HG03354 (cell line): ENCODE data around the gene MIXL1.
A peak's percentile ranks its signal among the peaks of the same experiment; 100 is the strongest.
"Not testable (repeated sequence)": the region's sequence is repeated elsewhere in the genome, so short reads cannot be mapped to it uniquely, and the experiment has no call there.

ENCODE experiments used
- ATAC-seq: cut with Tn5 transposase; IDR thresholded peaks from one replicate; pipeline ENCODE4 v1.9.1; 2021; ENCODE audit warnings: mild to moderate bottlenecking; ENCODE audit not compliant: unreplicated experiment, poor library complexity, severe bottlenecking

The MIXL1 gene

GRCh38 chr1:226211181-226211821 lies 12.2 kb upstream of the MIXL1 start:
- ATAC-seq: no peak

GRCh38 chr1:226212545-226212944 lies 10.9 kb upstream of the MIXL1 start:
- no peak for ATAC-seq

DNA sequence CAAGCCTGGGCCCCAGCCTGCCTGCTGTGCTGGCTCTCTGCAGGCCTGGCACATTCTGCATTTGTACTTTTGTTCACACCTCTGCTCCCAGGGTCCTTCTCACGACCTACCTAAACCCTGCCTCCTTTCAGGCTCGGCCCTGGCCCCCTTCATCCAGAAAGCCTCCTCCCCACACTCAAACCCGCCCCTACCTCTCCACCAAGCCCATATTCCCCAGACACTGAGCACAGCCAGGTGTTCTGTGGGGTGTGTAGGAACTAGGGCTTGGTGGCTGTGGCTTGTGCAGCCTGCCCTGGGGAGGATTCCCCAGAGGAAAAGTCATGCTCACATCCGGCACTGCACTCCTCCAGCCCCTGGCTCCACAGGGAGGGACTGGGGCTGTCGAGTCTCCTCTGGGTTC lies 8.2 kb upstream of the MIXL1 start:
- ATAC-seq: no peak

DNA sequence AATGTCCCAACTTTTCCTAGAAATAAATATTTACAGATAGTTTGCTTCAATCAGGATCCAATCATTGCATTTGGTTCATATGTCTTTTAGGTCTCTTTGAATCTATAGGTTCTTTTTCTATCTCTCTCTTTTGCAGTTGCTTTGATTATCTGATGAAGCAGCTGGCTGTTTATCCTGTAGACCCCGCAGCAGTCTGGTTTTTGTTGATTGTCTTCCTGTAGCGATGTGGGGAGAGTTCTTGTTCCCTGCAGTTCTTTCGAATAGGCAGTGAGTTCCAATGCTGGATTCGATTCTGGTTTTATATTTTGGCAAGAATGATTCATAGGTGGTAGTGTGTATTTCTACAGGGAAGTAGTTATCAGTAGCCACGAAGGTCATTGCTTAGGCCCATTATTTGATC lies 7.4 kb upstream of the MIXL1 start:
- no peak for ATAC-seq

DNA sequence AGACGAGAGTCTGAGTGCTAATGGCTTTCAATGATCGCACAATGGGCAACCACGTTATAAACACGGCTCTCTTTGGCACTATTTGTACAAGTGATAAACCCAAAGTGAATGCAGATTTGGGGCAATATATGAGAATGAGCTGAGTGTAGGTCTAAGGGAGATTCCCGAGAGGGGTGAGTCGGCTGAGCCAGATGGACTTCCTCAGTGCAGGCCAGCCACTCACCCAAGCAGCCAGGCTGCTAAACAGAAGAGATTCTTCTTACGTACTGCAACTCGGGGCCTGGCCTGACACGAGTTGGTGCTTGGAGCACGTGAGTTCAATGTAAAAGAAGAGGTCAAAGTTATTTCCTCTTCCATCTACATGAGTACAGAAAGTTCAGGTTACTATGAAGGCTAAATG lies 6.2 kb upstream of the MIXL1 start:
- ATAC-seq: no peak

DNA sequence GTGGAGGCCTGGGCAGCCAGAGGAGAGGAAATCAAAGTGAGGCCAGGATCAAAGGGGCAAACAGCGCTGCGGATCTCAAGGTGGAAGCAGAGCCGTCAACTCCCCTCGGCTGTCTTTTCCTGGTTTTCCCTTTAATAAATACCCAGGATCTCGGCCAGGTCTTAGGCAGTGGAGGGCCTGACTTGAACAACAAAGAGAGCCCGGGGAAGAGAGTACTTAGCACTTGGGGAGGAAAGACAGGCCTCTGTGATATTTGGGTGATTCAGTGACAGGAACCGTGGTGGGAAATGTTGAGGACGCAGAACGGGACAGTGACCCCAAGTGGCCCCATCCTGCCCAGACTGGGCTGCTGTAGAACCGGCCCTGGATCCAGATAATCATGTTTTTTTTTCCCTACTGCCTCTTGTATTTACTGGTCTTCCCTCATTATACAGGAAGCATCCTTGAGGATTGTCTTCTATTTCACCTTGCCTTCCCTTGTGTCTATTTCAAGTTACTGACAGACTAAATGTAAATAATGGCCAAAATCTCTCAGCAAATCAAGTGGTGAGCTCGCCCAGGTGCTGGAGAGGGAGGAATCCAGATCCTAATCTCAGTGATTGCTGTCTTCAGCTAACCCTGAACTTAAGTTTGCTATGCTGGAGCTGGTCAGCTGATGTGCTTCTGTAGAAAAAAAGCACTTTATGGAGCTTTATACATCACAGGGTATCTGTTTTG lies 2.8 kb upstream of the MIXL1 start:
- ATAC-seq: no peak

GRCh38 chr1:226222686-226223085 lies 778 bp upstream of the MIXL1 start:
- ATAC-seq: no peak

GRCh38 chr1:226223786-226224244 lies 351 bp downstream of the MIXL1 start:
- ATAC-seq: peak; percentile 72

- ATAC-seq: no peak
These were observed 3.1 kb downstream of the MIXL1 start for GRCh38 chr1:226226601-226227000.

DNA sequence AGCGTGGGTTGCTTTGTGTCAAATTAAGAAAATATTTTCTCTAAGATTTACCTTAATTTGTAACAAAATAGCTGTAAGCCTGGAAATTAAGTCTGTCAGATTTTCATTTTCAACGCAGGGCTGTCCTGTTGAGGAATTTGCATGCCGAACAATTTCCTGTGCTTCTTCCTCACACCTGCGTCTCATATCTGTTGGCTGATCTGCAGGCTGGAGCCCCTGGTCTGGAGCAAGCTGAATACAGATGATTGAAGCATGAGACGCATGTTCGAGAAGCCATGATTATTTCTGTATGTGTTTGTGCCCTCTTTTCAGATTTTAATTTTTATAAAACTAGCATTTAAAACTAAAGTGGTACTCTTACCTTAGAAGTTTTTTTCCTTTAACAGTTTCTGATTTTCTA lies 9.8 kb downstream of the MIXL1 start:
- peak; percentile 84 for ATAC-seq

DNA sequence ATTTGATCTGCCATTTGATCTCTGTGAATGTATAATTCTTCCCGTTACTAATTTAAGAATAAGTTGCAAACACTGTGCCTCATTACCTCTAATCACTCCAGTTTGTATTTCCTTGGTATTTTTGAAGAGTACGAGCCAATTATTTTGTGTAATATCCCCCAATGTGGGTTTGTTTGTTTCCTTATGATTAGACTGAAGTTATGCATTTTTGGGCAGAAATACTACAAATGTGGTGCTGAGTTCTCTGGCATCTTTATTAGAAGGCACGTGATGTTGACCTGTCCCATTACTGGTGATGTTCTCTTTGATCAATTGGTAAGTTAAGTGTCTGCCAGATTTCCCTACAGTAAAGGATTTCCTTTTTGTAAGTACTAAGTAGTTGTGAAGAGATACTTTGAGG lies 10.3 kb downstream of the MIXL1 start:
- no peak for ATAC-seq

- ATAC-seq: no peak
These were observed 13.4 kb downstream of the MIXL1 start for GRCh38 chr1:226236826-226237225.

DNA sequence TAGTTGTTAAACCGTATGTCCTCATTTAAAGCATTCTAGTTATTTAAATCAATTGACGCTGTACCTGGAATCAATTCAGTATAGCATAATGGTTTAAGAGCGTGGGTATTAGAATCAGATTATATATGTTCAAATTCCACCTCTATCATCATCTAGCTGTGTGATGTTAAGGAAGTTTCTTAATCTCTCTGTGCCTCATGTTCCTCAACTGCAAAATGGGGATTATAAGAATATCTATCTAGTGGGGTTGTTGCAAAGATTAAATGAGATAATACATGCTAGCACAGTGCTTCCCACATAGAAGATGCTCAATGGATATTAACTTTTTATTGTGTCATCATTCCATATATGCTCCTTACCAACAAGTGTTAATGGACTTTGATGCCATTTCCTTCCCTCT lies 16.0 kb downstream of the MIXL1 start:
- no peak for ATAC-seq

DNA sequence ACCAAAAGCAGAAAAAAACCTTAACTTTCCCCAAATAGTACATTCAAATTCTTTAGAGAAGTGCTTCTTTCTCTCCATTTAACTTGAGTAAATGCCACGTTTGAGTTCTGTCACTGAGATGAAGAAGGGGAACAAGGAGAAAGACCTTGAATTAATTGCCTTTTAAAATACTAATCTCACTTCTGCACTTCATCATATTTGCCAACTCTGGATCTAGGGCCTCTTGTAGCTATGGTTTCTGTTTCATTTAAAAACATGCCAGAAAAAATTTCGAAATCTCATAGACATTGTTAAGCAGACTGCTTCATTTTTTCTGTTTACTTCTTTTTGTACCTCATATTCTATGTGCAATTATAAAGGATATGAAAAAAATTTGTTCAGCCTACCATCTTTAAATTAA lies 24.6 kb downstream of the MIXL1 start:
- ATAC-seq: no peak

DNA sequence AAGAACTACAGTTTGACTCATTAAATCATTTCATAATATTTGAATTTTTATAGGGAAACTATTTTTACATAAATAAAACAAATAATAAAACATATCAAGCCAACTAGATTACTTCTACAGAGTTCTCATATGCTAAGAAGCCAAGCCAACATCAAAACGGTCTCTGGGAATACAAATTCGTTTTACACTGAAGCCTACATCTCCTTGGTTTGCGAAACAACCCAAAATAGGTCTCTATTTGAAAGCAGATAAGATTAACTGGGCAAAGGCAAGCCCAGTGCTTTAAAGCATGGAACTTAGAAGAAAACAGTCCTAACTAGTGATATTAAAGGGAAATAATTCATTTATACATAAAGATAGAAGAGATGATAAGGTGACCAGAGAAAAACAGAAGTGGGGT lies 25.3 kb downstream of the MIXL1 start:
- no peak for ATAC-seq

DNA sequence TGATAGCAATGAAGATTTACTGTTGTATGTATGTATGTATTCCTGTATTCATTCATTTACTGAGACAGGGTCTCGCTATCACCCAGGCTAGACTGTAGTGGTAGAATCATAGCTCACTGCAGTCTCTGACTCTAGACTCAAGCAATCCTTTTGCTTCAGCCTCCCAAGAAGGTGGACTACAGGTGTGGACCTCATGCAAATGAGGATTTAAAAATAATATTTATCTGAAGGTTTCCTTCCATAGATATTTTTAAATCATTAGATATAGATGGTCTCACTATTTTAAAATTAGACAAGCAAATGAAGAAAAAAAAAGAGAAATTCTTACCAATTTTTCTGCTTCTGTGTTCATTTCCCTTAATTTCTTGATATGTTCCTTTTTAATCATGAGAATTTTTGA lies 27.0 kb downstream of the MIXL1 start:
- no peak for ATAC-seq

DNA sequence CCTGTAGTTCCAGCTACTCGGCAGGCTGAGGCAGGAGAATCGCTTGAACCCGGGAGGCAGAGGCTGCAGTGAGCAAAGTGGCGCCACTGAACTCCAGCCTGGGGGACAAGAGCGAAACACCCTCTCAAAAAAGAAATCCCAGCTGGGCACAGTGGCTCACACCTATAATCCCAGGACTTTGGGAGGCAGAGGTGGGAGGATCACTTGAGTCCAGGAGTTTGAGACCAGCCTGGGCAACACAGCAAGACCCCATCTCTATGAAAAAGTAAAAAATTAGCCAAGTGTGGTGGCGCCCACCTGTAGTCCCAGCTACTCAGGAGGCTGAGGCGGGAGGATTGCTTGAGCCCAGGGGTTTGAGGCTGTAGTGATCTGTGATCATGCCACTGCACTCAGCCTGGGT lies 29.4 kb downstream of the MIXL1 start:
- ATAC-seq: not testable (repeated sequence)

GRCh38 chr1:226253933-226254332 lies 30.5 kb downstream of the MIXL1 start:
- no peak for ATAC-seq

GRCh38 chr1:226255380-226255779 lies 31.9 kb downstream of the MIXL1 start:
- no peak for ATAC-seq

- no peak for ATAC-seq
These were observed 38.4 kb downstream of the MIXL1 start for GRCh38 chr1:226261818-226262217.

- ATAC-seq: no peak
These were observed 45.1 kb downstream of the MIXL1 start for GRCh38 chr1:226268421-226269124.
